IPS-18a (cell line): Measurements from ENCODE around the gene NR3C2.
"Not testable (repeated sequence)": the region's sequence is repeated elsewhere in the genome, so short reads cannot be mapped to it uniquely, and the experiment has no call there.

ENCODE experiments used
- H3K27ac ChIP-seq: one replicate; pipeline ENCODE4 v1.5.1; 2013; ENCODE audit warnings: low read length
- H3K27me3 ChIP-seq: one replicate; pipeline ENCODE4 v1.6.1; 2013; ENCODE audit warnings: mild to moderate bottlenecking, low read length; ENCODE audit not compliant: control insufficient read depth, insufficient read depth
- H3K36me3 ChIP-seq: one replicate; pipeline ENCODE4 v1.6.1; 2013; ENCODE audit warnings: low read depth, low read length; ENCODE audit not compliant: control insufficient read depth
- H3K4me1 ChIP-seq: one replicate; pipeline ENCODE4 v1.6.1; 2013; ENCODE audit warnings: low read depth, low read length; ENCODE audit not compliant: control insufficient read depth
- H3K4me3 ChIP-seq: one replicate; pipeline ENCODE4 v1.5.1; 2013; ENCODE audit warnings: low read length
- H3K9ac ChIP-seq: one replicate; pipeline ENCODE4 v1.6.1; 2013; ENCODE audit warnings: mild to moderate bottlenecking, low read length, moderate library complexity
- H3K9me3 ChIP-seq: one replicate; pipeline ENCODE4 v1.6.1; 2013; ENCODE audit warnings: low read depth, low read length; ENCODE audit not compliant: control insufficient read depth

Gene NR3C2

GRCh38 chr4:148211533-148211932 is 230.7 kb downstream of the NR3C2 start:
- no peaks in the 10 kb centered on the region for H3K27me3 ChIP-seq

GRCh38 chr4:148210661-148211060 is 231.6 kb downstream of the NR3C2 start:
- no peaks in the 10 kb centered on the region for H3K9me3 ChIP-seq
- H3K4me1 ChIP-seq, result no peaks in the 10 kb centered on the region
- H3K27me3 ChIP-seq, result no peaks in the 10 kb centered on the region

More at GRCh38 chr4:148211533-148211932, 230.7 kb downstream of the NR3C2 start:
- Histone ChIP-seq H3K36me3 (no peaks in the 10 kb centered on the region), H3K9ac (no peak overlapping the region), H3K9me3 (no peaks in the 10 kb centered on the region), H3K4me3 (no peak overlapping the region), H3K4me1 (no peaks in the 10 kb centered on the region), H3K27ac (no peak overlapping the region)

GRCh38 chr4:148207068-148207467 is 235.1 kb downstream of the NR3C2 start:
- no peaks in the 10 kb centered on the region for H3K9me3 ChIP-seq
- no peak overlapping the region for H3K4me3 ChIP-seq
- no peak overlapping the region for H3K9ac ChIP-seq
- H3K36me3 ChIP-seq, result no peaks in the 10 kb centered on the region
- no peaks in the 10 kb centered on the region for H3K27me3 ChIP-seq
- no peak overlapping the region for H3K27ac ChIP-seq
- peaks cover 8% of the 10 kb centered on the region for H3K4me1 ChIP-seq

More at GRCh38 chr4:148210661-148211060, 231.6 kb downstream of the NR3C2 start:
- Histone ChIP-seq H3K36me3 (no peaks in the 10 kb centered on the region), H3K4me3 (no peak overlapping the region), H3K9ac (no peak overlapping the region), H3K27ac (no peak overlapping the region)

- no peak overlapping the region for H3K9ac ChIP-seq
- no peaks in the 10 kb centered on the region for H3K9me3 ChIP-seq
- H3K4me3 ChIP-seq, result no peak overlapping the region
- H3K4me1 ChIP-seq, result peaks cover 8% of the 10 kb centered on the region
- H3K27me3 ChIP-seq, result no peaks in the 10 kb centered on the region
- H3K36me3 ChIP-seq, result no peaks in the 10 kb centered on the region
- no peak overlapping the region for H3K27ac ChIP-seq
Observed at GRCh38 chr4:148205476-148205875, 236.7 kb downstream of the NR3C2 start.

GRCh38 chr4:148204892-148205291 is 237.3 kb downstream of the NR3C2 start:
- no peak overlapping the region for H3K9ac ChIP-seq
- no peaks in the 10 kb centered on the region for H3K9me3 ChIP-seq
- H3K36me3 ChIP-seq, result no peaks in the 10 kb centered on the region
- peaks cover 8% of the 10 kb centered on the region for H3K4me1 ChIP-seq
- H3K27ac ChIP-seq, result no peak overlapping the region
- no peak overlapping the region for H3K4me3 ChIP-seq
- H3K27me3 ChIP-seq, result no peaks in the 10 kb centered on the region

GRCh38 chr4:148204171-148204570 is 238.0 kb downstream of the NR3C2 start:
- Histone ChIP-seq H3K9me3 (no peaks in the 10 kb centered on the region), H3K27me3 (no peaks in the 10 kb centered on the region), H3K9ac (no peak overlapping the region), H3K4me1 (peaks cover 8% of the 10 kb centered on the region), H3K27ac (no peak overlapping the region), H3K4me3 (no peak overlapping the region), H3K36me3 (no peaks in the 10 kb centered on the region)

- Histone ChIP-seq H3K36me3 (no peaks in the 10 kb centered on the region), H3K9ac (no peak overlapping the region), H3K27ac (no peak overlapping the region), H3K4me1 (peaks cover 8% of the 10 kb centered on the region), H3K27me3 (no peaks in the 10 kb centered on the region), H3K9me3 (no peaks in the 10 kb centered on the region), H3K4me3 (no peak overlapping the region)
Observed at GRCh38 chr4:148203056-148203898, 238.9 kb downstream of the NR3C2 start.

- H3K9me3 ChIP-seq, result no peaks in the 10 kb centered on the region
- no peak overlapping the region for H3K9ac ChIP-seq
- no peaks in the 10 kb centered on the region for H3K36me3 ChIP-seq
- no peak overlapping the region for H3K4me3 ChIP-seq
- no peak overlapping the region for H3K27ac ChIP-seq
- H3K27me3 ChIP-seq, result no peaks in the 10 kb centered on the region
- peaks cover 8% of the 10 kb centered on the region for H3K4me1 ChIP-seq
Observed at GRCh38 chr4:148200960-148201359, 241.3 kb downstream of the NR3C2 start.

- no peaks in the 10 kb centered on the region for H3K27me3 ChIP-seq
- H3K4me1 ChIP-seq, result no peaks in the 10 kb centered on the region
- H3K9ac ChIP-seq, result no peak overlapping the region
- H3K4me3 ChIP-seq, result no peak overlapping the region
- no peak overlapping the region for H3K27ac ChIP-seq
- no peaks in the 10 kb centered on the region for H3K9me3 ChIP-seq
- H3K36me3 ChIP-seq, result no peaks in the 10 kb centered on the region
Observed at GRCh38 chr4:148196164-148196563, 246.1 kb downstream of the NR3C2 start.

- no peaks in the 10 kb centered on the region for H3K36me3 ChIP-seq
- no peaks in the 10 kb centered on the region for H3K9me3 ChIP-seq
- no peaks in the 10 kb centered on the region for H3K4me1 ChIP-seq
- no peak overlapping the region for H3K9ac ChIP-seq
- H3K27ac ChIP-seq, result no peak overlapping the region
- no peaks in the 10 kb centered on the region for H3K27me3 ChIP-seq
- H3K4me3 ChIP-seq, result no peak overlapping the region
Observed at GRCh38 chr4:148192526-148192925, 249.7 kb downstream of the NR3C2 start.

- not testable (repeated sequence) for H3K9ac ChIP-seq, H3K4me1 ChIP-seq, H3K9me3 ChIP-seq, H3K4me3 ChIP-seq, H3K27ac ChIP-seq, H3K27me3 ChIP-seq, H3K36me3 ChIP-seq
Observed at GRCh38 chr4:148187454-148188222, 254.6 kb downstream of the NR3C2 start.
